HEK293T (cell line): ENCODE measurements around the gene BSG.

Experiments
- CTCF ChIA-PET: fragments of 350-600 bp; formaldehyde crosslinking; extraction: SDS; loops from one replicate; lab custom pipeline; 2021; ENCODE audit warnings: antibody characterized with exemption, inconsistent platforms; lab: Yijun Ruan, JAX
- POLR2A ChIA-PET: fragments of 350-600 bp; formaldehyde crosslinking; extraction: SDS; loops from one replicate; lab custom pipeline; 2020; ENCODE audit warnings: antibody characterized with exemption, inconsistent platforms; lab: Yijun Ruan, JAX
- DNase-seq: peaks from one replicate; pipeline ENCODE4 v3.0.0; 2012; ENCODE audit warnings: mixed read lengths; ENCODE audit errors: extremely low spot score
- ARNT ChIP-seq: fragments of 450-650 bp; IDR thresholded peaks from 2 replicates; pipeline ENCODE4 v1.6.1; 2017; ENCODE audit warnings: mild to moderate bottlenecking
- BHLHE40 ChIP-seq: fragments of 450-650 bp; IDR thresholded peaks from 2 replicates; pipeline ENCODE4 v1.6.1; 2016; ENCODE audit warnings: mild to moderate bottlenecking, moderate library complexity, borderline replicate concordance
- CTBP1 ChIP-seq: fragments of 450-650 bp; IDR thresholded peaks from 2 replicates; pipeline ENCODE4 v1.6.1; 2016; ENCODE audit warnings: borderline replicate concordance
- ELF4 ChIP-seq: fragments of 450-650 bp; IDR thresholded peaks from 2 replicates; pipeline ENCODE4 v1.6.1; 2017; ENCODE audit warnings: antibody characterized with exemption
- FOXA1 ChIP-seq: fragments of 450-650 bp; IDR thresholded peaks from 2 replicates; pipeline ENCODE4 v1.6.1; 2016; ENCODE audit warnings: mild to moderate bottlenecking
- FOXK2 ChIP-seq: fragments of 450-650 bp; IDR thresholded peaks from 2 replicates; pipeline ENCODE4 v1.6.1; 2016; ENCODE audit warnings: mild to moderate bottlenecking
- FOXM1 ChIP-seq: fragments of 450-650 bp; IDR thresholded peaks from 2 replicates; pipeline ENCODE4 v1.6.1; 2017; ENCODE audit warnings: mild to moderate bottlenecking, borderline replicate concordance
- HDGF ChIP-seq: fragments of 450-650 bp; IDR thresholded peaks from 2 replicates; pipeline ENCODE4 v1.6.1; 2017; ENCODE audit warnings: antibody characterized with exemption, borderline replicate concordance
- L3MBTL2 ChIP-seq: fragments of 450-650 bp; conservative IDR thresholded peaks from 2 replicates; pipeline ENCODE4 v1.6.1; 2016; ENCODE audit warnings: mild to moderate bottlenecking
- LEF1 ChIP-seq: fragments of 450-650 bp; IDR thresholded peaks from 2 replicates; pipeline ENCODE4 v1.6.1; 2017; ENCODE audit warnings: mild to moderate bottlenecking, borderline replicate concordance
- NFRKB ChIP-seq: fragments of 450-650 bp; IDR thresholded peaks from 2 replicates; pipeline ENCODE4 v1.6.1; 2016; ENCODE audit warnings: mild to moderate bottlenecking, moderate library complexity
- SP1 ChIP-seq: fragments of 450-650 bp; IDR thresholded peaks from 2 replicates; pipeline ENCODE4 v1.6.1; 2017
- SUZ12 ChIP-seq: fragments of 450-650 bp; IDR thresholded peaks from 2 replicates; pipeline ENCODE4 v1.6.1; 2016; ENCODE audit warnings: mild to moderate bottlenecking
- TARDBP ChIP-seq: fragments of 450-650 bp; IDR thresholded peaks from 2 replicates; pipeline ENCODE4 v1.6.1; 2016
- ZNF384 ChIP-seq: fragments of 450-650 bp; IDR thresholded peaks from 2 replicates; pipeline ENCODE4 v1.6.1; 2016
- TF ChIP-seq, protein P1 (sequence below): fragments of 450-650 bp; IDR thresholded peaks from 2 replicates; pipeline ENCODE4 v1.6.1; 2016

The BSG gene

DNA sequence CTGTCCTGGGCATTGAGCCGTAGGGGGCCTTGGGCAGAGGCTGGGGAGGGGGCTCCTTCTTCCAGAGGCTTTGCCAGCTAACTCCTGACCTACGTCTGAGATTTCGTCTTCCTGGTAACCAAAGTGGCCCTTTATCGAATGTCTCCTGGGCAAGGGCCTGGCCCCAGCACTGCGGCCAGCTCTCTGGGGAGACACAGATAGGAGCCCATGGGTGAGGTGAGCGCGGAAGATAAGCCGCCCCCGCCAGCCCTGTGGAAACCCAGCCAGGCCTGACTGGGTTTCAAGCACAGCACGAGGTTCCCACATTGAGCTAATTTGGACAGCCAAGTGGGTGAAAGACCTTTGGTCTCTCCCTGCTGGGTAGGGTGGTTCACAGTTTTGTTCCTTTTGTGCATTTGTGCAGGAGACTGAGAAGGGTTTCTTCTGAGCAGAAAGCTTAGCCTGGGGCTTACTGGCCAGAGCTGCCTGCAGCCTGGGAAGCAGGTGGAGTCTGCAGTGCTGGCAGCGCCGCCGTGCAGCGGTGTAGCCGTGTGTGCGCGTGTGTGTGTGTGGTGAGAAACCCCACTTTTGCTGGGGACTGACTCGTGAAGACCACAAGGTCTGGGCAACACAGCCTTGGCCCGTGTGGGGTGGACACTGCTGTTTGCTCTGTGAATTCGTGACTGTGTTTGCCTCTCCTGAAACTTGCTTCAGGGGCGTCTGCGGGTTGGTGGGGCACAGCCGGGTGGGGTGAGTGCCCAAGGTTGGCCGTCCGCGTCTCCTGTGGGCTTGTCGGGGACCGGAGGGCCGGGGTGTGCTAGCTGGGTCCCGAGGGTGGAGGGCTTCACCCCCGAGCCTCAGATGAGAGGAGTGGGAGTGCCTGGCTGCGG, 2.5 kb downstream of the BSG start:
- CTCF ChIA-PET: no interaction called here
- POLR2A ChIA-PET: interaction anchor here (0.9 to 1.7 kb wide), 4 partner anchors 9 to 60 kb away, joined by 3 to 9 read pairs (median 4); partner anchors contain the start of gene CDC34
- DNase-seq: no peak
- TF ChIP-seq LEF1 (no peak), FOXM1 (no peak)

DNA sequence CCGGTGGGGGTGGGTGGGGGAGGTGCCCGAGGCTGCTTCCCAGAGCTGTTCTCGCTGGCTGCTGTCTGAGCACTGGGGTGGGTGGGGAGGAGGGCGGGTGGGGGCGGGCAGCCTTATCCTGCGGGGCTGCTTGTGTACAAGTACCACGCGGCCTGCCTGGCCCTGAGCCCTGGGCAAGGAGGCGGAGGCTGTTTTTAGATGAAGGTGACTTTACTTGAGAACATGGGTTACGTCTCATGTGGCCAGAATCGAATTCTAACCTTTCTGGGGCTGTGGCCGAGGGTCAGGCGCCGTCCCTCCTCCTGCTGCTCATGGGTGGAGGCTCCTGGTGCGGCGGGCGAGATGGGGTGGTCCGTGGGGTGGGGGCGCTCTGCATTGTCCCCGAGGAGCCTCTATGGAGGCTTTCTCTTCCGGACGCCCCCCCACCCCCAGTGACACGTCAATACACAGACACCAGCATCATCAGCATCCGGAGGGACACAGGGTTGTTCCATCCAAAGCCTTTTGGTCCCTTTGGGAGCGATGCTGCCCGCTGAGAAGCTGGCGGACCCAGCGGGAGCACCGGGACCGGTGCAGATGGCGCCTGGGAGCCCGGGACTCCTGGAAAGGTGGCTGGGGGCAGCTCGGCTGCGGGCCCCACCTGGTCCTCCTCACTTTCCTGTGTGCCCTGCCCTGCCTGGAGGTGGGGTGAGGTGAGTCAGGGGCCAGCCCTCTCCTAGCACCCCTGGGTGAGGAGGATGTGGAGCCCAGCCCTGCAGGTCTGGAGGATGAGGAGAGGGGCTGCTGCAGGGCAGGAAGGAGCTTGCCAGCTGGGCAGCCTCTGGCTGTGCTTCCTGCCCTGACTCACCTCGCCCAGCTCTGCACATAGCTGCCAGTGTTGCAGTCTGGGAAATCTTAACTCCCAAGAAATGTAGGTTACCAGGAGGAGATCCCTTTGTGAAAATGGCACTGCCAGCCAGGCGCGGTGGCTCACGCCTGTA, 3.4 kb downstream of the BSG start:
- no peak for DNase-seq
- ChIA-PET POLR2A (interaction anchor here (1.7 kb wide), 1 partner anchor 45 kb away, joined by 9 read pairs; the partner anchor contains the start of gene CDC34), CTCF (no interaction called here)
- no peak for TF ChIP-seq BHLHE40

DNA sequence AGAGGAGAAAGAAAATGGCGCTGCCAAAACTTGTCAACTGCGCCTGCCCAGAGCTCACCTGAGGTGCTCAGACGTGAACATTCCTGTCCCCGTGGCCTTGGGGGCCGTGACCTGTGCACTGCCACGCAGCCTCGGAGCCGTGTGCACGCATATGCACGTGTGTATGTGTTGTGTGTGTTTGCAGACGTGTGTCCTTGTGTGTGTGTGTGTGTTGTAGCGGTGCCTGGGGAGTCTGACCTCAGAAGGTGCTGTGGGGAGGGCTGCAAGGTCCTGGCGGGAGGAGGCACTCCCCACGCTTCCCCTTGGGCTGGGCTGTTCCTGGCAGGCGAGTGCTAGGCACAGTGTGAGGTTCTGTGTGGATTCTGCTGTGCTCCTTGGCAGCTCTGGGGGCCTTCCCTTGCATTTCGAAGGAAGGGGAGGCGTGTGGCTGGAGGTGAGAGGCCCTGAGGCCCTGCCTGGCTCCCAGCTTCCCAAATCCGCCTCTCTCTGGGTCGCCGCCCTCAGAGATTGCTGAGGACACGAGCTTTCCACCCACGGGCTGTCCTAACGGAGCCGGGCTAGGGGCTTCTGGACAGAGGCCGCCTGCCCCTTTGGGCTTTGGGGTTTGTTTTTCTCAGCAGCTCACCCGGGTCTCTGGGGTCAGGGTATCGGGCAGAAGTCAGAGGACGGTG, 4.5 kb downstream of the BSG start:
- TF ChIP-seq FOXM1: no peak
- TF ChIP-seq FOXK2: no peak
- TF ChIP-seq L3MBTL2: no peak
- no peak for TF ChIP-seq SP1
- TF ChIP-seq, protein P1, sequence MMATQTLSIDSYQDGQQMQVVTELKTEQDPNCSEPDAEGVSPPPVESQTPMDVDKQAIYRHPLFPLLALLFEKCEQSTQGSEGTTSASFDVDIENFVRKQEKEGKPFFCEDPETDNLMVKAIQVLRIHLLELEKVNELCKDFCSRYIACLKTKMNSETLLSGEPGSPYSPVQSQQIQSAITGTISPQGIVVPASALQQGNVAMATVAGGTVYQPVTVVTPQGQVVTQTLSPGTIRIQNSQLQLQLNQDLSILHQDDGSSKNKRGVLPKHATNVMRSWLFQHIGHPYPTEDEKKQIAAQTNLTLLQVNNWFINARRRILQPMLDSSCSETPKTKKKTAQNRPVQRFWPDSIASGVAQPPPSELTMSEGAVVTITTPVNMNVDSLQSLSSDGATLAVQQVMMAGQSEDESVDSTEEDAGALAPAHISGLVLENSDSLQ: no peak
- no peak for TF ChIP-seq ELF4
- no peak for TF ChIP-seq CTBP1
- TF ChIP-seq ZNF384: no peak
- no peak for TF ChIP-seq TARDBP
- TF ChIP-seq SUZ12: no peak
- TF ChIP-seq LEF1: no peak
- TF ChIP-seq BHLHE40: no peak
- TF ChIP-seq NFRKB: no peak
- no peak for TF ChIP-seq FOXA1
- no peak for TF ChIP-seq ARNT
- TF ChIP-seq HDGF: no peak
- ChIA-PET CTCF (no interaction called here), POLR2A (interaction anchor here (0.7 kb wide), 1 partner anchor 46 kb away, joined by 4 read pairs; the partner anchor contains the start of gene CDC34)
- DNase-seq: no peak

DNA sequence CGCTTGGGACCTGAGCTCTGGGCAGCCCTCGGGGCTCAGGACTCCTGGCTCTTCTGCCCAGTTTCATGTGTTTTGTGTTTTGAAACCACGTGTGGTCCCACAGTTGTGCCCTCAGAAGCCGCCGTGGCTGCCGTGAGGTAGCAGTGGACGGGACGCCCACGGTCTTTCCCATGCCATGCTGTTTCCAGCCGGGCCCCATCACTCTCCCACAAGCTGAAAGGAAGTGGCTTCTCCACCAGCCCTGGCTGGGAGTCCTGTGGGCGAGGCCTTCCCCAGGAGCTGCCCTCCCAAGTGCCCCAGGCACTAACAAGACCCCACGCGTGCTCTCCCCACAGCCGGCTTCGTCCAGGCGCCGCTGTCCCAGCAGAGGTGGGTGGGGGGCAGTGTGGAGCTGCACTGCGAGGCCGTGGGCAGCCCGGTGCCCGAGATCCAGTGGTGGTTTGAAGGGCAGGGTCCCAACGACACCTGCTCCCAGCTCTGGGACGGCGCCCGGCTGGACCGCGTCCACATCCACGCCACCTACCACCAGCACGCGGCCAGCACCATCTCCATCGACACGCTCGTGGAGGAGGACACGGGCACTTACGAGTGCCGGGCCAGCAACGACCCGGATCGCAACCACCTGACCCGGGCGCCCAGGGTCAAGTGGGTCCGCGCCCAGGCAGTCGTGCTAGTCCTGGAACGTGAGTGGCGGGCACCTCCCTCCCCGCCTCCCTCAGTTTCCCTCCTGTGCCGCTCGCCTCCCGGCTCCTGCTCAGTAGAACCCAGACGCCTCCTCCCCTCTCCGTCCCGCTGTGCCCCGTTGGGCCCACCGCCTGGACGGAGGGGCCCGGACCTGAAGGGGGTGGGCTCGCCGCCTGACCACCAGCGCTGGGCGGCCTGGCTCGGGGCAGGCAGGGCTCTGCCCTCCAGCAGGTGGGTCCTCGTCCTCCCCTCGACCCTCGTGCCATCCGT, 5.3 kb downstream of the BSG start:
- TF ChIP-seq FOXA1 (no peak), BHLHE40 (no peak), L3MBTL2 (no peak), ELF4 (no peak), ZNF384 (no peak), LEF1 (no peak), SUZ12 (no peak), TARDBP (no peak), CTBP1 (no peak), FOXK2 (no peak), ARNT (no peak), SP1 (no peak), NFRKB (no peak), FOXM1 (no peak)
- TF ChIP-seq, protein P1: no peak
- ChIA-PET POLR2A (interaction anchor here (0.7 kb wide), 1 partner anchor 46 kb away, joined by 4 read pairs; the partner anchor contains the start of gene CDC34), CTCF (no interaction called here)
- no peak for DNase-seq

DNA sequence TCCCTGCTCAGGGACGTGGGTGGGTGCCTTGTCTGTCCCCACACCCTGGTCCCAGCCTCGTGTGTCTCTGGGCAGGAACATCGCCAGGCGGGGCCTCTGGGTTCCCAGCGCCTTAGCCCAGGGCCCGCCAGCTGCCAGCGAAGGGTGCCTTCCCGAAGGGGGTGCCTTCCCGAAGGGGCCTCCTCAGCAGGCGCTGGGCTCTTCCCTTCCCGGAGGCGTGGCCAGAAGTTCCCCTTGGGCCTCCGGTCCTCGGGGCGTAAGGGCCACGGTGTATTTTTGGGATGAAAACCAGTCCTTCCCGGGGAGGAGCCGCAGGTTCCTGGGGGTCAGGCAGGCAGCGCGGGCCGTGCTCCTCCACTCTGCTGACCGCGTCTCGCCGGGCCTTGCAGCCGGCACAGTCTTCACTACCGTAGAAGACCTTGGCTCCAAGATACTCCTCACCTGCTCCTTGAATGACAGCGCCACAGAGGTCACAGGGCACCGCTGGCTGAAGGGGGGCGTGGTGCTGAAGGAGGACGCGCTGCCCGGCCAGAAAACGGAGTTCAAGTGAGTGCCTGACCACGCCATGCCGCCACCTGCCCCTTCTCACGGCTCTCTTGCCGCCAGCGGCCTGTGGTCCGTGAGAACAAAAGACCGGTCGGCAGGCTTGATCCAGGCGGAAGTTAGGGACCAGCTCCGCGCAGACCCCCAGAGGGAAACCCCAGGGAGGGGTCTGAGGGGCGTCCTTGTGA, 6.9 kb downstream of the BSG start:
- POLR2A ChIA-PET: no interaction called here
- DNase-seq: no peak
- TF ChIP-seq SUZ12: no peak
- TF ChIP-seq FOXM1: no peak
- no peak for TF ChIP-seq FOXK2
- TF ChIP-seq HDGF: no peak
- TF ChIP-seq CTBP1: no peak
- TF ChIP-seq TARDBP: no peak
- no peak for TF ChIP-seq L3MBTL2
- TF ChIP-seq BHLHE40: no peak
- no peak for TF ChIP-seq ELF4
- no peak for TF ChIP-seq LEF1
- TF ChIP-seq, protein P1: no peak
- no peak for TF ChIP-seq FOXA1
- TF ChIP-seq NFRKB: no peak
- no peak for TF ChIP-seq SP1
- TF ChIP-seq ZNF384: no peak
- TF ChIP-seq ARNT: no peak
- CTCF ChIA-PET: no interaction called here
